NK-92 treated with Interleukin-12 subunit alpha and Interleukin-12 subunit beta, amount 100 ng/mL, for 24 hours (cell line): ENCODE data around the gene CFAP58.
"Not testable (repeated sequence)": the region's sequence is repeated elsewhere in the genome, so short reads cannot be mapped to it uniquely, and the experiment has no call there.

Experiments
- DNase-seq: peaks from one replicate; lab custom pipeline; 2025; lab: John Stamatoyannopoulos, UW

Gene CFAP58

DNA sequence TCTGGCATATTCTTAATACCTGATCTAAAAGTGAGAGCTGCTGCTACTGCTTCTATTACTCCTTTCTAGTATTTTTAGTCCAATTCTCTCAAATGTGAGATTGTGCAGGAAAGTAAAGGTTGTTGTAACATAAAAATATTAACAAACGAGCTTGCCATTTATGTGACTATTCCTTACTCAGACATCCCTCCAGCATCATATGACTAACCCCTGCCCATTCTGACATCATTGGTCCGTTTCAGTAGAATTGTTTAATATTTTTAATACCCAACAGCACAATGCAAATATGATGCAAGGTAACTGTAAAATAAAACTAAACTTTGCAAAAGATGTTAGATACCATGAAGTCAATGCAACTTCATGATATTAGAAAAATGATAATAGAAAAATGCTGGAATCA is 83.6 kb downstream of the CFAP58 start:
- no peak for DNase-seq

DNA sequence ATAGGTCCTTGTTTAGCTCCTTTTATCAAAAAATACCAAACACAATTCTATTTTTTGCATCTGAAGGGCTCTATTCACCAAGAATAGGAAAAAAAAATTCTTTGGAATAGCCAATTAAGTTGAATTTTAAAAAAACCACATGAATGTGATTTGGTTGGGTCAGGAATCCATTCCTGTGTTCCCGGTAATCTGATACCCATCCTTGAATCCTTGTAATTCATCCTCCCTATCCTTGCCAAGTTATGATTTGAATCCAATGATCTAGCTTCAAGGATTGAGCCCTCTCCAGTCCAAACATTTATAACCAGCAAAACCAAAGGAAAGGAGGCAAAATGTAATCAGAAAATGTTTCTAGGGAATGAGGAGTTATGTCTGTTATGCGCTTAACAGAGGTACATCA is 86.6 kb downstream of the CFAP58 start:
- DNase-seq, result no peak

- no peak for DNase-seq
These were observed 87.8 kb downstream of the CFAP58 start for GRCh38 chr10:104441329-104442000.

DNA sequence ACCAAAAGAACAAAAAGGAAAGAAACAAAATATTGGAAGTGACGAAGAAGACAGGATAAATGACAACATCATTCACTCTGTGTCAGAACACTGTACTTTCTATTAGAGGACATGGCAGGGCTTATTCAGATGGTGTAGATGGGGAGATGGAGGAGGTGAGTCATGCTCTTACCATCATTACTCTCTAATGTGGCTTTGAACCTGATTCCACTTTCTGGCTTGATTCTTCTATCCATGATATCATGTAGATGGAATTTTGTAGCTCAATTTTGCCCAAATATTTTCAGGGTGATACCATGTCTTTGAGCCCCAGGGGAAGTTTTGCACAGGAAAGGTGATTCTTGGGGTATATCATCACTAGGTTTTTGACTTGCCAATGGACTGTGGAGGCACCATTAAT is 91.7 kb downstream of the CFAP58 start:
- DNase-seq, result no peak

GRCh38 chr10:104446151-104446550 is 92.5 kb downstream of the CFAP58 start:
- DNase-seq, result no peak

- DNase-seq, result no peak
These were observed 93.7 kb downstream of the CFAP58 start for GRCh38 chr10:104447331-104447730.

DNA sequence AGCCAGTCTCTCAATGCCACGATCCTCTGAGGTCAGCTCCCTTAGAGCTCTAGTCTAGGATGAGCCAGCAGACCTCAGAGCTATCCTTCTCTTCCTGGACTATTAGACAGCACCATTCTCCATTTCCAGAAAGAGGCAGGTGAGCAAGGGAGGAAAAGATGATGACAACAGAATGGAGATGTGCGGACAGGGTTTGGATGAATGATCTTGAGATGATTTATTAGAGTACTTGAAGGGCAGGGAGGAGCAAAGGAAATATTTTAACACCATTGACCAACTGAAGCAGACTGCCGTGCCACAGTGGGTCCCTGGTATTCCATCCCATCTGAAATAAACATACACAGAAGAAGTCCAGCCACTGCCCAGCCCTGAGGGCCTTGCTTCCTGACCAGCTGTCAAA is 94.3 kb downstream of the CFAP58 start:
- no peak for DNase-seq

- DNase-seq, result no peak
These were observed 95.8 kb downstream of the CFAP58 start for GRCh38 chr10:104449391-104449790.

DNA sequence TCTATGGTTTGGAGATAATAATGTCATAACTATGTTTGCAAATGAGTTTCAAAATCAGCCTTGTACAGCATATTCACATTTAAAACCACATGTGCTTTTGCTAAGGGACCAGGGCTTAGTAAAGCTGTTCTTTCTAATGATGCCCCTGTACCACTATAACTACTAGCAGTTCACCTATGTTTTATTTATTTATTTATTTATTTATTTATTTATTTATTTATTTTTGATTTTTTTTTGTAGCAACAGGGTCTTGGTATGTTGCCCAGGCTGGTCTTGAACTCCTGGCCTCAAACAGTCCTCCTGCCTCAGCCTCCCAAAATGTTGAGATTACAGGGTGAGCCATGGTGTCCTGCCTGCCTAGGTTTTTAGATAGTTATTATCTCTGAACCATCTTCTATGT is 96.9 kb downstream of the CFAP58 start:
- DNase-seq, result no peak

- no peak for DNase-seq
These were observed 97.3 kb downstream of the CFAP58 start for GRCh38 chr10:104450954-104451353.

DNA sequence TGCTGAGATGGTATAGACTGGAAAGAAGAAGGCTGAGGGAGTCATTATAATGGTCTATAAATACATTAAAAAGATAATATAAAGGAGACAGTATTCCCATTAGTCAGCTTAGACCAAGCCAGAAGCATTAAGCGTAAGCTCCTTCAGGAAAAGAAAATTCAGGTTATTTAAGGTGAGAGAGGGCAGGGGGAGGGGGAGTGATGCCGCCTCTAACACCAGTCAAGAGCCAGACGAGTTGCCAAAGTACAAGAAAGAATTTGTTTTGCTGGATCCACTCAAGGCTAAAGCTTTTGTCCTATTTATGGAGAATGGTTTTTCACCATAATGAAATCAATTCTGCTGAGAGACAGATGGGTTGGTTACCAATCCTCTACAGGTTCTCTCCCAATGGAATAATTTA is 99.3 kb downstream of the CFAP58 start:
- DNase-seq, result no peak

DNA sequence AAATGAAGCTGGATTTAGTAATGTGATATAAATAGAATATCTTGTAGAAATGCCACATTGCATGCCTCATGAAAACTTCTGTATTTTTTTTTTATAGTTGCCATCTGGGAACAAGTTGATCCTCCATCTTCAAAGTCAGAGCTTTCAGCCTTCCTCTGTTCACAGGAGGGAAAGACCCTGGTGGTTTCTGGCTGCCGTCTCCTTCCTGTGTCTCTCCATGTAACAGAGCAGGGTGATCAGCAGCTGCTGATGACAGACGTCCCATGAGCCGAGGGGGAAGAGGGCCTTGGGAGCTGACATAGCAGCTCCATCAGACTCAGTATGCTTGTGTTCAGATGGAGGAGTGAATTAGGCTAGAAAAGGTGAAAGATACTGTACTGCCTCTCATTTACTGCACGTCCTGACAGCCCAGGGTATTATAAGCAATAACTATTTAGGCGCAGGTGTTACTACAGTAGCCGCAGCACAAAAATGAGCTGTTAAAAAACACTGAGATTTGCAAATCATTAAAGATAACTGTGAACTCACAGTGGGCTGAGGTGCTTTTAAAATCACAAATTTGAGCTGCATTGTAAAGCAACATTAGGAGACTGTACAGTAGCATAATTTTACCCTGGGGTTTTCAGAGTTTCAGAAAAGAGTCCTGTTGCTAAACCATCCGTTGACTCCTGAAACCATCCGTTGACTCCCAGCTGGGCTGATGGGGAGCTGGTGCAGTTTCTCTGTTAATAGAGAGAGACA is 103.3 kb downstream of the CFAP58 start:
- DNase-seq, result no peak

DNA sequence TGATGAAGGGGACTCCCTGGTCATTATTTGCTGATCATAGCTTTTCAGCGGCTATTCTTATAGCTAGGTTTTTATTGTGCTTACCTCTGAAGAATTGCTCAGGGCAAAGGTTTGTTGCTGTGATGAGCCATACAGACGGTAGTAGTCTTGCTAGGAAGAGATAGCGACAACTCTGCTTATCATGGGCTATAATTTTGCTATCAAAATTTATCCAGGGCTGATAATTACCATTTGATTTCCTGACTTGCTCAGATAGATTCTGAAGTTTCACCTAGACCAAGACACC is 103.9 kb downstream of the CFAP58 start:
- DNase-seq, result no peak

DNA sequence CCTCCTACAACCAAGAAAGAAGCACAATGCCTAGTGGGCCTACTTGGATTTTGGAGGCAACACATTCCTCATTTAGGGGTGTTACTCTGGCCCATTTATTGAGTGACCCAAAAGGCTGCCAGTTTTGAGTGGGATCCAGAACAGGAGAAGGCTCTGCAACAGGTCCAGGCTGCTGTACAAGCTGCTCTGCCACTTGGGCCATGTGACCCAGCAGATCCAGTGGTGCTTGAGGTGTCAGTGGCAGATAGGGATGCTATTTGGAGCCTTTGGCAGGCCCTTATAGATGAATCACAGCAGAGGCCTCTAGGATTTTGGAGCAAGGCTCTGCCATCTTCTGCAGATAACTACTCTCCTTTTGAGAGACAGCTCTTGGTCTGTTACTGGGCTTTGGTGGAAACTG is 111.9 kb downstream of the CFAP58 start:
- not testable (repeated sequence) for DNase-seq

GRCh38 chr10:104468818-104469217 is 115.2 kb downstream of the CFAP58 start:
- DNase-seq, result not testable (repeated sequence)

DNA sequence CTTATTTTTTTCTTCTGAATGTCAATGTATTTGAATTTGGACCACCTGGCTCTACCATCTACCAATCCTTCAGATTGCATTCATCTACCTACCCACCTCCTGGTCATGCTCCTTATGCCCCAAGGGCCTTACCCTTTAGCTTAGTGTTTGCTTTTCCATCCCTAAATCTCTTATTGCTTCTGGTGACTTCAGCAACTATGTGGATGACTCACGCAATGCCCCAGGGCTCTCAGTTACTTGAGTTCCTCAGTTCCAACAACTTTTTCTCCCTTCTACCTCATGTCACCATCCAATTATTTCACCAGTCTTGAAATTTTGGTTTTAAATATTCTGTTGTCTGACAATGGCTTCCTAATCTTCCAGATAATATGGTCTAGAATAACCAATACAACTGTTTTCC is 118.9 kb downstream of the CFAP58 start:
- no peak for DNase-seq

GRCh38 chr10:104472957-104473745 is 119.5 kb downstream of the CFAP58 start:
- no peak for DNase-seq

DNA sequence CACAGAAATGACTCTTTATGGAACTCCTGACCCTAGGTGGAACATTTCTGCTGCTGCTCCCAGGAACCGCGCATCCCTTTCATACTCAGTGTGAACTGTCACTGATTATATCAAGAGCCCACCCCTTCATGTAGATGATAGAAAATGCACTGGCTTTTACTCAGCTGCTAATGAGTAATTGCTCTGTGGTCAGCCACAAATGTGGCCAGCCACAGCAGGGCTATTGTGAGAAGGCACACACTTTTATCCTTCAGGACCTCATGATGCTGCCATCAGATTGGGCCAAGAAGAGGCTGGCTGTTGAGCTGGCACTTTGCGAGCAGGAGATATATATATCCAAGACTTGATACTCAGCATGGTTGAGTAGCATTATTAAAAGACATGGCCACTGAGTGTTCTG is 124.7 kb downstream of the CFAP58 start:
- no peak for DNase-seq

DNA sequence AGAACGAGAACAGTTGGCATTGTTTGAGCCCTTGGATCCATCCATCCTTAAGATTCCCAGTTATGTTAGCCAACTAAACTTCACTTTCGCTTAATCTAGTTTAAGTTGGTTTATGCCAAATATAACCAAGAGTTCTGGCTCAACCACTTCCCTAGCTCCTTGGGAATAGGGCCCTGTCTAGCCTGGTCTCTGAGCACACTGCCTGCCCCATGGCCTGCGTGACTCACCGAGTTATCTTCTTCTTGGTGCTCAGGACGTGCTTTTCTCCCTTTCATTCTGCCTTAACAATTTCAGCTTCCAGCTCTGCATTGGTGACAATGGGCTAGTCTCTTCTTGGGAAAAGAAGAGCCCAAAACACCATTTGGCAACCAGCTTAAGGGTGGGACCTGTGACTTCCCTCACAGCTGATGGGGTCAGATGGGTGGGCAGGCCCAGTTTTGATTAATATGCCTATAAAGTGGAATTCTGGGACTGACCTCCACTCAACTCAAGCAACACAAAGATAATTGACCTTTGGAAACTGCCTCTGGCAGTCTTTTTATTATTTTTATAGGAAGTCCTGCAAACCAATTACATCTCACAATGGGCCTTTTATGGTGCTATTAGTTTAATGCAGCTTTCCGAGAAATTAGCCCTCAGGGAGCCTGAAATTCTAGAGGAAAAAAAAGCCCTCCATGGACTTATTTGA is 126.4 kb downstream of the CFAP58 start:
- no peak for DNase-seq

DNA sequence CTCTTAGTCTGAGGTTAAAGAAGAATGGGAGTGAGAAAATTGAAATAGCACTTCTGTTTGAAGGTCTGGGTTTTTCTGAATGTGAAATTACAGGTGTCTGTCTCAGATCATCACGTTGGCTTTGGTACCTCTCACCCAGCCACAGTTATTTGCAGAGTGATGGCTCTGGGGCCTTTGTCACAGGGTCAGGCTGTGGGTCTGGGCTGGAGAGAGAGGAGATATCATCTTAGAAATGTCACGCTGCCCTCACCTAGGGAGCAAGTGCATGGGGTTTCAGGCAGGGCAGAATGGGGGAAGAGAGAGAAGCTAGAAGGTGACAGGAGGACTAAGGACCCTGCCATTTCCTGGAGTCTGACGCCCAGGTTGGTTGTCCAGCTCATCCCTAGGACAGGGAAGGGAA is 127.2 kb downstream of the CFAP58 start:
- DNase-seq, result no peak

GRCh38 chr10:104483582-104483981 is 129.9 kb downstream of the CFAP58 start:
- DNase-seq, result no peak

- no peak for DNase-seq
These were observed 132.0 kb downstream of the CFAP58 start for GRCh38 chr10:104485632-104486031.

- no peak for DNase-seq
These were observed 133.2 kb downstream of the CFAP58 start for GRCh38 chr10:104486803-104487202.
